Left hindlimb (tissue), 1 donor: ENCODE data around the gene DYNC1I1.

Experiments
- DNase-seq: peaks from one replicate; pipeline ENCODE4 v3.0.0-alpha.2; 2018

Gene DYNC1I1

DNA sequence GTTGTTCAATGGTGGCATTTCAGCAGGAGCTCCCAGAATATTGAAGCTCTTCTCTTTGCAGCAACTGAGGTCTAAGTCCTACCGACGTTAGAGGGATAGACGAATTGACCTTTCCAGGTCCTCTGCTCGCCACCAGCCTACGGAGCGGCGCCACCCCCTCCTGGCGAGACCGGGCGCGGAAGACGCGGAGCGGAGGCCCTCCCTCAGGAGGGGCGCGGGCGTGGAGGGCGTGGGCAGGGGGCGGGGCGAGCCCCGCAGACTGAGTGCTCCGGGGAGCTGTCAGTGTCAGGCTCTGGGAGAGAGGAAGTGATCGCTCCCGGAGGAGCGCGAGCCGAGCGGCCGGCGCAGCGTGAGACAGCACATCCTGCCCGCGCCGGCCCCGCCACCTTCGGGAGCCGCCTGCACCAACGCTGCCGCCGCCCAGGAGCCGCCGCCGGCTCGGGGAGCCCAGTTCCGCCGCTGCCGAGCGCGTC lies at the start of gene DYNC1I1:
Gene DYNC1I1 (plus strand): TSS at position 257 of the 473 bp plus-strand sequence. CDS start 32,176 bp downstream, outside the sequence.
- peak; percentile 71 for DNase-seq

DNA sequence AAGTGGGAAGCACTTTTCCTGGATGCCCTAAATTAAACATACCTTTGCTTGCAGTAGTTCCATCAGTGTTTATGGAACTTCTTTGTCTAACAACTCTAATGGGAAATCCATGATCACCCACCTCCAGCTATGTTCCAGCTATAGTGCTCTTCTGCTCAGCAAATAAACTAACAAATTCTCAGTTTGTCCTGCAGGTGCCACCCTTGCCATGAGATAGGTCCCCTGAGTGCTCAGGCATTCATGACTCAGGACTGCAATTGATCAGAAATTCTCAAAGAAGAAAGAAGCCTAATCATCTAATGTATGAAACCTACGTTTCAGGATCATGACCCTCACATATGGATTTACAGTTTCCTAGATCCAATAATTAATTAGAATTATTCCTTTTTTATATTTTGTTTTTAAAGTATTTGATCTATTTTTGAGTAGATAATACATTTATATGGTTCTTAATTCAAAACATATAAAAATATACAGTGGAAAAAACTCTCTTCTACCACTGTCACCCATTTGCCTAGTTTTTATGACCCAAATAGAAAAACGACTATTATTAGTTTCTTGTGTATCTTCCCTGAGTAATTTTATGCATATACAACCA lies 48.7 kb upstream of the DYNC1I1 start:
- peak; percentile 49 for DNase-seq

DNA sequence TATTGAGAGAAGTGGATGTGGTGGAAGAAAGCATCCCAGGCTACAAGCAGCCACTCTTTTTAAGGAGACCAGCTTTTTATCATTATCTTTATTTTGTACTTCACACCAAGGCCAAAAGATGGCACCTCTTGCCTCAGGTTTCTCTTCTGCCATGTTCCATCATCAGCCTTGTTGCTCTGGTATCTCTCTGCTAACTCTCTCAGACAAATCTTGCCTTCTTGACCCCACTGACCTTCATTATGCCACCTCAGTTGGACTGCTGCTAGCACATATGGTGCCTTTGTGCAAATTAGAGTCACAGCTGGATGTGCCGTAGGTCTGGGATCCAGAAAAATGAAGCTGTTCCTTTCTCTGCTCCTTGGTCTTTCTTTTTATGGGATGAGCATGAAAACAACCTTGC lies 47.1 kb upstream of the DYNC1I1 start:
- DNase-seq = no peak

DNA sequence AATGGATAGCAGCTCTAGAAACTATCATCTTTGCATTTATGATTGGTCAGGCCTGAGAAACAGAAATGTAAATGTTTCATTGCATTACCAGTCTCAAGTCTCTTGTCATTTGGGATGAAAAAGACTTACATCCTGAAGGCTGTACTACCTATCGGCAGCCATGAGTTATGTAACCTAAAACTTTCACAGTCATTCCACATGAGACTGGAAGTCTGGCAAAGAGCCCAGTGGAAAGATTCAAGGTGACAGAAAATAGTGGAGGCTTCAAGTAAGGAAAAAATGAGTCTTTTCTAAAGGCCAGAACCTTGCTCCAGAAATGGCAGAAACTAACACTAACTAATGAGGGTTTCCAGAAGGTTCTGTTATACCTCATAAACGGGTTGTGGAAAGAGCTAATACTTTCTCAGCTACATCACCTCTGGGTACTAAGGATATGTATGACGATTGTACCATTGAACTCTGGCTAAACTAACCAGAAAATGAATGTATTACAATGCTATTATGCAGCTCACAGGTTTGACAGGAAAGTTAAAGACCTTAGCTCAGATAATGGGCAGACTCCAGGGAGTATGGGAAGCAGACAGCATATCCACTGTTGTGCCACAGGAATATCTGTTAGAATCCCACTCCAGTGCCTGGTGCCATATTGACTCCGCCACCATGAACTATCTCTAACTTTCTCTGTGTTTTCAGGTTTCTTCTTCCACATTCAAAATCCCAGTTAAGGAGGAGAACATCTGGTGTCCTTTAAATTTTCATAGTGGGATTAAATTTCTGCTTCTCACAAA lies 41.7 kb upstream of the DYNC1I1 start:
- DNase-seq = no peak

DNA sequence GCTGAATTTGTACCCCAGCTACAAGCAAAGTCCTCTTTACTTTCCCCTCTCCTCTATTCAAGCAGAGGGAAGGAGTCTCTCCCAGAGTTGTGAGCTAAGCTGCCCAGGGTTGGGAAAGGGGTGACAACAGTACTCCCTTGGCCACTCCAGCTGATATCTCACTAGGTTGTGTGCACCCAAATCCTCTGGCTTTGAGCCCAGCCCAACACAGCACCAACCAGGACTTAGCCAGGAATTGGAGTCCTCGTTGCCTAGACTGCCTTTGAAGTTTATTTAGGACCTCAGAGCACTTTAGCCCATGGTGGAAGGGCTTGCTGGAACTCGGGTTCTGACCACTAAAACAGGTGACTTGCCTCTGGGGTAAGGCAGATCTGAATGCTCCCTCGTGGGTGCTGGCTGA lies 35.7 kb upstream of the DYNC1I1 start:
- no peak for DNase-seq

DNA sequence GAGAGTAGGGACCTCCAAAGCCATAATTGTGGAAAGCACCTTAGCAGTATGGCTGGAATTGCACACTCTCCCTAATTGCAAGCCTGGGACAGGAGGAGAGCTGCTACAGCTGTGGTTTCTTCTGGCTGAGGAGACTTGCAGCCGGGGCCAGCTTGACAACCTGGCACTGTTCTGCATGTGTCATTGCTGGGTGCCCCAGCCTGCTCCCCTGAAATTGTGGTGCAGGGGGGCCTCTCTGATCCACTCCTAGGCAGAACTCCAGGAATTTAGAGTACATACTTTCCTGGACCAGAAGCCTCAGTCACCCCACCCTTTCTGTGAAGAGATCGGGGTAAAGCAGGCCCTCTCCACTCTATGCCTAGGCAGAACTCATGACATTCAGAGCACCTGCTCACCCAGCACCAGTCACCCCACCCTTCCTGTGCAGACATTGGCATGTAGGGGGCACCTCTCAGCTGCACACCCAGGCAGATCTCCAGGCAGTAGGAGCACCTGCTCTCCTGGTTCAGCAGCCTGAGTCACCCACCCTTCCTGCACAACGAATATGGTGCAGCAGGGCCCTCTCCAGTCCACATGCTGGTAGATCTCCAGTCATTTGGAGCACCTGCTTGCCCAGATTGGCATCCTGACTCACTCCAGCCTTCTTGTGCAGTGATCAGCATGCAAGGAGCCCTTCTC lies 34.4 kb upstream of the DYNC1I1 start:
- no peak for DNase-seq

DNA sequence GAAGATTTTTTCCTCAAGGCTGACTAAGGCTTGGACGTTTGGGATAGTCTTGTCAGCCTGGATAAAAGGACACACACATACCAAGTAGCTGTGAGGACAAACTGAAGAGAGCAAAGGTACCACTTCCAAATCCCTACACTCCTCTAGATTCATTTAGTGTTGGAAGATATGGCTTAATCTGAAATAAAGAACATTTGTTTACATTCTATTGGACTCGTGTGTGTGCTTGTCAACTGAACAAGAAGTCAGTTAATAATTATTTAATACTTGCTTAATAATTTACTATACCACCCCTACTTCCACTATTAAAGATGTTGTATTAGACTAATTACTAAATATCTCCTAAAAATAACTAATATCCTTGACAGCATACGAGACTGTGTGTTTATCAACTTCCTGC lies 23.3 kb upstream of the DYNC1I1 start:
- no peak for DNase-seq

DNA sequence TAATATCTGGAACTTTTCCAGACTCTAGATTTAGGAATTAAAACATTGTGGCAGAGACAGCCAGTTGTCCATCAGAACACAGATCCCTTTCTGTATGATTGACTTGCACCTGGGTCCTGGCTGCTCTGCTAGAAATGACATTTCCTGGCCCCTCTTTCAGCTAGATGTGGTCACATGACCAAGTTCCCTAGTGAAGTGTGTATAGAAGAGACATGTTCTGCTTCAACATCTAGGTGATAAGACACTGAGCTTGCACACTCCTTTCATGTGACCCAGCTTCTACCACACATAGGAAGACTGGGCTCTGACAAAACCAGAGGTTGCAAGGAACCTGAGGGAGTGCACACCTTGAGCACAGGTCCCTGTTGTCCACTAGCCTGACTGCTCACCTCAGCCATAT lies 22.8 kb upstream of the DYNC1I1 start:
- DNase-seq = no peak

DNA sequence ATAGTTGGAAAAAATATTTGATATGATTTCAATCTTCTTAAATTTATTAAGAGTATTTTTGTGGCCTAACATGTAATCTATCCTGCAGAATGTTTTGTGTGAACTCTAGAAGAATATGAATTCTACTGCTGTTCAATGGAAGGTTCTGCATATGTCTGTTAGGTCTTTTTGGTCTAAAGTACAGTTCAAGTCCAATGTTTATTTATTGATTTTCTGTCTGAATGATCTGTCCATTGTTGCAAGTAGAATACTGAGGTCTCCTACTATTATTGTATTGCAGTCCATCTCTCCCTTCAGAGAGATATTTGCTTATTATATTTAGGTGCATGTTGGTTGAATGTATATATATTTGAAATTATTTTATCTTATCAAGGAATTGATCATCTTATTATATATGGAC lies 18.9 kb upstream of the DYNC1I1 start:
- no peak for DNase-seq

DNA sequence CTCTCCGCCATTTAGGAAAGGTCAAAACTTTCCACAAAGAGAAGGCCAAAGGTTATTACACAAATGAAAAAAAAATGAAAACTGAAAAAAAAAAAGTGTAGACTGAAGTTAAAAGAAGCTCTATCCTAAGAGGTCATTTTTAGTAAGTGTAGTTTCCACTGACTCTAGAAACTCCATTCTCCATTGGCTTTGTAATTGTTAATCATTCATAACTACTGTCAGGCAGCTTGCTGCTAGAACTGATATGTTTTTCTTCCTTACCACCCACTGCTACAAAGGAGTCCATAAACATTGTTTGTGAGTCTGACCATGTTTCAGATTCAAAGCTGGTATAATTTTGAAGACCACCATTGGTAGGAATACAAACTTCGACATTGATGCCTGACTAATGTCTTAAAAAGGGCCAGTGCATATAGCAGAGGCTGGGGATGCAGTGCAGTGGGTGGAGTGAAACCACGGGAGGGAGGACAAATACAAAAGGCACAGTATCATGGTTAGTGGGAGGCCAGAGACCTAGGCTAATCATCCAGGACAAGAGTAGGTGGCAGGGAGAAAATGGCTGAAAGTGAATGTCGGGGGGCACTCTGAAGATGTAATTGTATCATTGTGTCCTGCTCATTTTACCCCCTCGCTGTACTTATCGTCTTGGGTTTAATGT lies 16.9 kb upstream of the DYNC1I1 start:
- DNase-seq = no peak

DNA sequence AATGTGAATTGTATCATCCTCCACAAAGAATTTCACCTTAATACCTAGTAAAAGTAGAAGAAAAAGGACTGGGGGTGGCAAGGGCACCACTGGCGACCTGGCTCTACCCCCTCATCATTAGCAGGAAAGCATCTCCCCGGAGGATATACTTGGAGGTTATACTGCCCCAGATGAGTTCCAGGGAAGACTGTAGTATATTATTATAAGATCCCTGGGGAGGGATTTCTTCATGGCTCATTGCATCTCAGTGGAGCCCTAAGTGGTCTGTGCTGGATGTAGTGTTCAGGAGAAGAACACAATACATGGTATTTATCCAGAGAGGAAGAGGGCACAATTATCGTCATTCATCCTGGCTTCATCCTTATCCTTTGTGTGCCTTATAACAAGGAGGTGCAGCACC lies 14.2 kb upstream of the DYNC1I1 start:
- DNase-seq = no peak

DNA sequence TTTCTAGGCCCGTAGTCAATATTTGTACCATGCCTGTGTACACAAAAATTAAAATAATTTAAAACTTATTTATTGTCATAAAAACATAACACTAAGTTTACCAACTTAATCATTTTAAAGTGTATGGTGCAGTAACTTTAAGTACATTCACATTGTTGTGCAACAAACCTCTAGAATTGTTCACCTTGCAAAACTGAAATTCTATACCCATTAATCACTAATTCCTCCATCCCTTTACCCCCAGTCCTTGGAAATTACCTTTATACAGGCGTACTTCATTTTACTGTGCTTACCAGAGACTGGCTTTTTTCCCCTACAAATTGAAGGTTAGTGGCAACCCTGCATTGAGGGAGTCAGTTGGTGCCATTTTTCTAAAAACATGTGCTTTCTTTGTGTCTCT lies 6.3 kb upstream of the DYNC1I1 start:
- DNase-seq = no peak

DNA sequence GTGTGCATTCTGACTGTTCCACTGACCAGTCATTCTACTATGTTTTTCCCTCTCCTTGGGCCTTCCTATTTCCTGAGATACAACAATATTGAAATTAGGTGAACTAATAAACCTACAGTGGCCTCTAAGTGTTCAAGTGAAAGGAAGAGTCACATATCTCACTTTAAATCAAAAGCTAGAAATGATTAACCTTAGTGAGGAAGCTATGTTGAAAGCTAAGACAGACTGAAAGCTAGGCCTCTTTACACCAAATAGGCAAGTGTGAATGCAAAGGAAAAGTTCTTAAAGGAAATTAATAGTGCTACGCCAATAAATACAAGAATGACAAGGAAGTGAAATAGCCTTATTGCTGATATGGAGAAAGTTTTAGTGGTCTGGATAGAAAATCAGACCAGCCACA lies 5.7 kb upstream of the DYNC1I1 start:
- no peak for DNase-seq

DNA sequence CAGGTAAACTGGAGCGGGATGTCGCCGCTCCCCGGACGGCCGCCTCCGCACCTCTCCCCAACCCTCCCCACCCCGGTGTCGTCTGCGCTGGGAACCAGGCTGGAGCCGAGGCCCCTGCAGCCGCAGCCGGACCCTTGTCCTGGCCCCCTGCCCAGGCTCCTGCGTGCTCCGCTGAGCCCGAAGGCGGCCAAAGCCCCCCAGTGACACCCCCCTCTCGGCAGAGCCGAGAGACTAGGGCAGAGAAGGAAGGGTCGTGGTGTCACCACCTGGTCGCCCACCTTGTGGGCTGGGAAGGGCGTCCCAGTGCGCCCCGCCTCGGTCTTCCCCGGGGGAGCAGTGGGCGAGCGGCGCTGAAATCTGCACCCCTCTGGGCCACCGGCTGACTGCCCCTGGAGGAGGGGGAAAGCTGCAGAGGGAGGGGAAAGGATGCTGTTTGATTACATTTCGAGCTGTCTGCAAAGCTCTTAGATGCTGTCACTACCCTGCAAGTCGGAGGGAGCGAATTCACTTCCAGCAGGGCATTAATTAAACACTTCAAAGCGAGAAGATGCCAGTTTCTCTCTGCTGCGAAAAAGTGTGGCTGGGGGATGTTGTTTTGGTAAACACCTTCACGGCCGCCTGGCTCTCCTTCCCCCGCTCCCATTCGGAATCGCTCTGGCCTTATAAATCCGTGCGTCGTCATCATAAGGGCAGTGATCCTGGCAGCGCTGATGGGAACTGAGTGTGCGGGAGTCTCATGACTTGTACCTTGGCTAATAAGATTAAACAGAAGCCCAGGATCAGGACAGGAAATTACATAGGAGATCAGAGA lies 622 bp downstream of the DYNC1I1 start:
- peak; percentile 36 for DNase-seq

DNA sequence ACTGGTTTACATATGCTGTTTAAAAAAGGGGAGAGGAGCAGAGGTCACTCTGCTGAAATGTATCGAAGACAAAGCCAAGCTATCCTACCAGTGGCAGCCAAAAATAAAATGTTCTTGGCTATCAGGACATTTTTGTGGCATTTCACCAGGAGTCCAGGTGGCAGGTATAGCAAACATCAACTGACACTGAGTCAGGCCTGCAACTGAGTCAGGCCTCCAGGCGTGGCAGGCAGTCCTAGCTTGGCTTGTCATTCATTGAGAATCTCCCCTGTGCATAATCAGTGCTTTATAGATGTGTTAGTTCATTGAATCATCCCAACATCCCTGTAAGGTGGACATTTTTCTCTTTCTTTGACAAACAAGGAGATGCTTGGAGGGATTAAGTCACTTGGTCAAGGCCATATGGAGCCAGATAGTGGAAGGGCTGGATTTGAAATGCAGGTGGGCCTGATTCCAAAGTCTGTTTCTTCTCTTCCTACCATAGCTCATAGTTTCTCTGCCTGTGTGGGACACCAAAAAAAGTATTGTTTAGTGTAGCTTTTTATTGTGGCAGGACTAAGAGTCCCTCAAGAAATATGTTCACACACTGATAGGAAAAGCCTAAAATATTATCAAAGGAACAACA lies 4.3 kb downstream of the DYNC1I1 start:
- DNase-seq = no peak

DNA sequence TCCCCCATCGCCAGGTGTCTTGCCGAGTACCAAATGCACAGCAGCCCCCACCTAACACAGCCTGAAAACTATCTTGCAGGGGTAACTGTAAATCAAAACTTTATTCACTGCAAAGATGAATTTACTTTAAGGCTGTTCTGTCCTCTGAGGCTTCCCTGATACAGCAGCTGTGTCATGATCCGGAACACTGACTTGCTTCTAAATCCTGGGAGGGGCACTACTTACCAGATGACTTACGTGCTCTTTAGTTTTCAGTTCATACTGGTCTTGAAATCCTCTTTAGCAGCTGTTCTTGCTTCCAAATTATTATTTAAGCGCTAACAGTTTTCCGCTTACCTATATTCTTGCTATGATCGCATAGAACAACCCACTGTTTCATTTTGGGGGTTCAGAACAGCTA lies 4.9 kb downstream of the DYNC1I1 start:
- no peak for DNase-seq

DNA sequence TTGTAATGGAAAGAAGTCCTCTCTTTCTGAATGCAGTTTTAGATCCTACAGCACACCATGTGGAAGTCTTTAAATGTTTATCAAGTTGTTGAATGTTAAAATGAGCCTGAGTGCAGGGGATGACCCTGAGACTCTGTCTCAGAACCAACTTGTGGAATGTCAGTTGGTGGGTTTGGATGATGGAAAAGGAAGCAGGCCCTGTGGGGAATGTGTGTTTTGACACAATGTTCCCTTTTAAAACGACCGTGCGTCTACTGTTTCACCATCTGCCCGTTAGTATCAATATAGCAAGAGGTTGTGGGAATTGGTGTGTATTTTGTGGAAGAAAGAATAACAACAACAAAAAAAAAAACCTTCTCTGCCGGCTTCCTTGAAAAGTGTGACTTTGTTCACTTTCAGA lies 8.3 kb downstream of the DYNC1I1 start:
- DNase-seq = no peak

DNA sequence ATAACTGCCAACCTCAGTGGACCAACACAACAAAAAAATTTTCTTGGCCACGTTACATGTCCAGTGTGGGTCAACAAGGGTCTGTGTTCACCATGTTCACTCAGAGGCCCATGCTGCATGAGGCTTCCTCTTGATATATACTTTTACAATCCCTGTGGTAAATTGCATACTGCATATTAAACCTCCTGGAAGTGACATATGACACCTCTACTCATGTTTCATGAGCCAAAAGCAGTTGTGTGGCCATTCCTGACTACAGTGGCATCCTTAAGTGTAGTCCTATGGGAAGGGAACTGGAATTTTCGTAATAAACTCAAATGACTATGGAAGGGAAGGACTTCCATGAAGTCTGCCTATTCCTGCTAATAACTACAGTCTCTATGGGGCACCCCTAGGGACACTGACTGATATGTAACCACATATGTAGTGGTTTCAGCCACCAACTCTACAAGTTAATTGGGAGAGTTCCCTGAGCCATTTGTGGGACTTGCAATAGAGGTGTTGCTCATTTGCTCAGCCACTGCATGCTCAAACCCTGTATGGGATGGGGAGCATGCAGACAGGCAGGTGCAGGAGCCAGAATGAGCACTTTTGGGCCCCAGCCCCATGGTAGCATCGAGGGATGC lies 9.7 kb downstream of the DYNC1I1 start:
- no peak for DNase-seq

DNA sequence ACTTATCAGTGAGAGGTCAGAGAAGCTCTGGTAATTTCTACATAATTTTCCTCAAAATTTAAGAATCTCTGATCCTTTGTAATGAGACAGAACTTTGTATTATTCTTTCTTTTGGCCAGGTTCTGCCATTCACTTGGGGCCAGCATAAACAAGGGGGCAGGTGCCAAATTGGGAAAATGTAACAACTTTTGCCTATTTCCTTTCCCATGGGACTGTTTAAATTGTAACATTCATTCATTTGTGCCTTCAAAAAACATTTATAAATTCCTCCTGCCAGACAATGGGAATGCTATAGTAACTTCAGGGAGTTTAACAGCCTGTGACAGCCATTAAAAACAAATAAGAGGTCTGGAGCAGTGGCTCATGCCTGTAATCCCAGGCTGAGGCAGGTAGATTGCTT lies 12.4 kb downstream of the DYNC1I1 start:
- DNase-seq = no peak

DNA sequence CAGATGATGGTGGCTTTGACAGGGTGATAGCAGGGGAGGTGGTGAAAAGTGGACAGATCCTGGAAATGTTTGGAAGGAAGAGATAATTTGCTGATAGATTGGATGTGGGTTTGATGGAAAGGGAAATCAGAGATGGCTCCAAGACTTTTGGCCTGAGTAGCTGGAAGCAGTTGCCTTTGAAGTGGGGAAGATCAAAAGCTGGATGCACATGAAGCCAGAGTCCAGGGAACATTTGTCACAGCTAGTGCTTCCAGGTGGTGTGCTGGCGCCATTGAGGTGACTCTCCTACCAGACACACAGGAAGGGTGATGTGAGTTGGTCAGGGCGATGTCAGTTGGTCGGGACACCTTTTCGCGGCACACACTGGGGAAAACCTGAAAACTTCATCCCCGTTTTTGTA lies 15.9 kb downstream of the DYNC1I1 start:
- DNase-seq = no peak

DNA sequence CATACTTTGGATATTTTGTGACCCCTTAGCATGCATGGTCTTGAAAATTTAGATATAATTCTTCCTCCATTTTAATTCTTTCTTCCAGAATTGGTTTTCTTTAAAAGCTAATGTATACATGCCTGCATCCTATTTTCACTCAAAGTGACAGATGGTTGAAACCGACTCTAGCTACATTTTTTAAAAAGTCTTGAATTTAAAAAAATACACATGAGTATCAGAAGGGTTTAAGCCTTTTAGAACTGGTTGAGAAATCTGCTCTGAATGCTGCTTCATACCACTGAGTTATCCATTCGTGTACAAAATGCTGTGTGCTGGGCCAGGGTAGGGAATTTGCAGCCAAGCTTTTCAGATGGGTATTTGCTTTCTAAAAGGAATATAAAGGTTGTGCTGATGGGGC lies 16.5 kb downstream of the DYNC1I1 start:
- DNase-seq = no peak

DNA sequence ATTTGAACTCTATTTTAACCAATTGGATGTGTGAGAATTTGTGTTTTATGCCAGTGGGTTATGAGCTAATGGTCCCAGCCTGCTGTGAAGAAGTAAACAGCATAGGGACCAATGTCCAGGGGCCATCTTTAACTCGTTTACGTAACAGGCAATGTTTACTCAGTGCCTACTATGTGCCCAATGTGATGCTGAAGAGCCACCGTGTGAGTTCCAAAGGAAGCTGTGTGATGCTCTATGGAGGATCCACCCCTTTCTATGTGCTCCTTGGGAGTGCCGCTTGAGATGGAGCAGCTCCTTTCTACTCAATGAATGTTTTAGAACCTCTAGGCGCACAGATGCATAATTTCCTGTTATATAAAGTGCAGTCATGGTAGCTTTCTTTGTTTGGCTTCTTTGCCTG lies 21.3 kb downstream of the DYNC1I1 start:
- no peak for DNase-seq
